DND-41 (cell line): ENCODE data around the gene SPSB4.

ENCODE experiments used
- ATAC-seq: fragments of 200-7000 bp; cut with Tn5 transposase; 3 replicates; pipeline ENCODE4 v1.9.1; 2021; ENCODE audit warnings: low read depth; ENCODE audit not compliant: insufficient read depth
- DNase-seq: peaks from one replicate; pipeline ENCODE4 v3.0.0-alpha.2; 2020
- H2AFZ ChIP-seq: 2 replicates; pipeline ENCODE4 v1.6.0; 2012; ENCODE audit warnings: low read depth, low read length
- H3K27ac ChIP-seq: 2 replicates; pipeline ENCODE4 v1.5.1; 2012; ENCODE audit warnings: low read length, inconsistent platforms
- H3K27me3 ChIP-seq: fragments of 200-600 bp; sonication (generic); 2 replicates; pipeline ENCODE4 v1.6.0; 2012; ENCODE audit warnings: low read length, mild to moderate bottlenecking, inconsistent platforms; ENCODE audit not compliant: insufficient read depth, poor library complexity
- H3K36me3 ChIP-seq: 2 replicates; pipeline ENCODE4 v1.5.1; 2012; ENCODE audit warnings: low read length, inconsistent platforms; ENCODE audit not compliant: insufficient read depth
- H3K4me1 ChIP-seq: 2 replicates; pipeline ENCODE4 v1.5.1; 2012; ENCODE audit warnings: mild to moderate bottlenecking, low read length; ENCODE audit not compliant: insufficient read depth
- H3K4me2 ChIP-seq: 2 replicates; pipeline ENCODE4 v1.6.0; 2012; ENCODE audit warnings: mild to moderate bottlenecking, moderate library complexity, low read length, inconsistent platforms; ENCODE audit not compliant: insufficient read depth
- H3K4me3 ChIP-seq, 2 experiments: fragments of 200-600 bp in 1 of 2; shearing (Covaris generic) in 1 of 2; 2 replicates each; pipeline ENCODE4 v1.5.1; 2012 to 2016; ENCODE audit warnings: inconsistent platforms in 2 of 2, low read length in 2 of 2, mild to moderate bottlenecking in 2 of 2, low read depth in 1 of 2, moderate library complexity in 1 of 2
- H3K79me2 ChIP-seq: 2 replicates; pipeline ENCODE4 v1.6.0; 2012; ENCODE audit warnings: low read length, inconsistent platforms; ENCODE audit not compliant: insufficient read depth
- H3K9ac ChIP-seq: 2 replicates; pipeline ENCODE4 v1.6.0; 2012; ENCODE audit warnings: low read depth, mild to moderate bottlenecking, inconsistent platforms, low read length, moderate library complexity
- H3K9me3 ChIP-seq: 2 replicates; pipeline ENCODE4 v1.5.1; 2012; ENCODE audit warnings: low read length, moderate library complexity, mild to moderate bottlenecking, inconsistent platforms; ENCODE audit not compliant: insufficient read depth, severe bottlenecking
- H4K20me1 ChIP-seq: 2 replicates; pipeline ENCODE4 v1.6.0; 2012; ENCODE audit warnings: low read length; ENCODE audit not compliant: insufficient read depth
- EZH2 ChIP-seq: IDR thresholded peaks from 3 replicates; pipeline ENCODE4 v1.6.1; 2012; ENCODE audit warnings: borderline replicate concordance, low read depth, mild to moderate bottlenecking, moderate library complexity, low read length, inconsistent platforms; ENCODE audit not compliant: severe bottlenecking
- TF ChIP-seq, protein P1 (sequence below): IDR thresholded peaks from 2 replicates; pipeline ENCODE4 v1.5.1; 2012; ENCODE audit warnings: borderline replicate concordance, low read length, moderate library complexity, mild to moderate bottlenecking; ENCODE audit not compliant: poor library complexity, severe bottlenecking; ENCODE audit errors: extremely low read depth

The SPSB4 gene

DNA sequence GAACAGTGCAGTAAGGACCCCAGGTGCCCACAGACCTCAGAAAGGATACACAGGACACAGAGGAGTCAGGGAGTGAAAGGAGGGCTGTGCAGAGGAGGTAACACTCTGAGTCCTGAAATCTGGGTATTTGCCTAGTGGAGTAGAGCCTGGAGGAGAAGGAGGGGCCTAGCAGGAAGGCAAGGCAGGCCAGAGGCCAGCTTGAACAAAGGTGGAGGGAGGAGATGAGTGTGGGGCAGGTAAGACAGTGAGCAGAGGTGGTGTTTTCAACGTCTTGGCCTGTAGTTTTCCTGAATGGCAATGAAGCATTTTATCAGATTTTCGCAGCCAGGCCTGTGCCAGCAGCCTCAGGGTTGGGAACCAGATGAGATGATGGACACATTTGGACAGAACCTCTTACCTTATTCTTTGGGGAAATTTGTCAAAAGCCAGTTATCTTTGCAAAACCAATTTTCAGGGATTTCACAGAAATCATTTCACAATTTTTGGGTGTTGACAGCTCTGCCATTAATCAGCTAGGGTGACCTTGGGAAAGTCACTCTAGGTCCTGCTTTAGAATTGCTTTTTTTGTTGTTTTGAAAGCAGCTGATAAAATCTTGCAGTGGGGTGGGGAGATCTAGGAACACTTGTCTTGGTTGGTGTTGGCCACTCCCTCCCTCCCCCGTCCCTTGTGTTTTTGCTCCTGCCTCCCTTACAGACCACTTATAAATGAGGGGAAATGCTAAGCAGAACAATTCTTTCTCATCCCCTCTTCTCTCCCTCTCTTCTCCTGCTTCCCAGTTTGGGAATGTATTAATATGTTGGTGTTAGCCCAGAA, 38.4 kb downstream of the SPSB4 start:
- DNase-seq (no peak), ATAC-seq (no peak)
- H3K27ac ChIP-seq, result no peak overlapping the region
- H3K4me2 ChIP-seq, result no peak overlapping the region
- no peak overlapping the region for H2AFZ ChIP-seq
- H3K27me3 ChIP-seq, result no peaks in the 10 kb centered on the region
- H3K36me3 ChIP-seq, result peaks cover 13% of the 10 kb centered on the region; the same call in 1 of the 2 replicates
- TF ChIP-seq, protein P1, sequence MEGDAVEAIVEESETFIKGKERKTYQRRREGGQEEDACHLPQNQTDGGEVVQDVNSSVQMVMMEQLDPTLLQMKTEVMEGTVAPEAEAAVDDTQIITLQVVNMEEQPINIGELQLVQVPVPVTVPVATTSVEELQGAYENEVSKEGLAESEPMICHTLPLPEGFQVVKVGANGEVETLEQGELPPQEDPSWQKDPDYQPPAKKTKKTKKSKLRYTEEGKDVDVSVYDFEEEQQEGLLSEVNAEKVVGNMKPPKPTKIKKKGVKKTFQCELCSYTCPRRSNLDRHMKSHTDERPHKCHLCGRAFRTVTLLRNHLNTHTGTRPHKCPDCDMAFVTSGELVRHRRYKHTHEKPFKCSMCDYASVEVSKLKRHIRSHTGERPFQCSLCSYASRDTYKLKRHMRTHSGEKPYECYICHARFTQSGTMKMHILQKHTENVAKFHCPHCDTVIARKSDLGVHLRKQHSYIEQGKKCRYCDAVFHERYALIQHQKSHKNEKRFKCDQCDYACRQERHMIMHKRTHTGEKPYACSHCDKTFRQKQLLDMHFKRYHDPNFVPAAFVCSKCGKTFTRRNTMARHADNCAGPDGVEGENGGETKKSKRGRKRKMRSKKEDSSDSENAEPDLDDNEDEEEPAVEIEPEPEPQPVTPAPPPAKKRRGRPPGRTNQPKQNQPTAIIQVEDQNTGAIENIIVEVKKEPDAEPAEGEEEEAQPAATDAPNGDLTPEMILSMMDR, result no peak
- no peak for TF ChIP-seq EZH2
- H3K4me3 ChIP-seq, result no peak overlapping the region
- H3K79me2 ChIP-seq, result no peaks in the 10 kb centered on the region; the same call in 1 of the 2 replicates
- H3K9me3 ChIP-seq, result no peaks in the 10 kb centered on the region
- no peak overlapping the region for H3K9ac ChIP-seq
- peaks cover 24% of the 10 kb centered on the region for H4K20me1 ChIP-seq
- no peaks in the 10 kb centered on the region for H3K4me1 ChIP-seq

DNA sequence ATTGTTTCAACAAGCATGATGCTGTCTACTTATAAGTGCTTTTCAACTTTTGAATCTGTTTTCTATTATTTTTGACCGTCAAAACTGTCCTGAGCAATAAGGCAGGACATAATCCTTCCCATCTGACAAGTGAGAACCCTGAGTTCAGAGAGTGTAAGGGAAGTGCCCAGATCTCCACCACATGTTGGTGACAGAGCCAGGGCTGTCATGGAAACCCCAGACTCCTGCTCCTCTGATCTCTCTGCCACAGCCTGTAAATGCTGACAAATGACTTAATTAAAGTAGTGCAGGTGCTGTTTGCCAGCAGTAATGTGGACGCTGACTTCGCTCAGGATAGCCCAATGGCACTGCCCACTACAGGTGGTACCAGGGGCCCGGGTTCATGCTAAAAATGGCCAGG, 40.3 kb downstream of the SPSB4 start:
- DNase-seq, result no peak
- no peak overlapping the region for H2AFZ ChIP-seq
- H3K9ac ChIP-seq, result no peak overlapping the region
- no peaks in the 10 kb centered on the region for H3K27me3 ChIP-seq
- peaks cover 12% of the 10 kb centered on the region for H3K36me3 ChIP-seq
- no peaks in the 10 kb centered on the region for H3K4me1 ChIP-seq
- H3K27ac ChIP-seq, result no peak overlapping the region
- TF ChIP-seq EZH2, result no peak
- TF ChIP-seq, protein P1, result no peak
- H4K20me1 ChIP-seq, result peaks cover 21% of the 10 kb centered on the region
- no peak for ATAC-seq
- no peaks in the 10 kb centered on the region for H3K9me3 ChIP-seq
- H3K4me2 ChIP-seq, result no peak overlapping the region
- H3K79me2 ChIP-seq, result no peaks in the 10 kb centered on the region; the same call in 1 of the 2 replicates
- no peak overlapping the region for H3K4me3 ChIP-seq

GRCh38 chr3:141092663-141093062, 41.5 kb downstream of the SPSB4 start:
- no peaks in the 10 kb centered on the region for H3K27me3 ChIP-seq
- H3K9ac ChIP-seq, result no peak overlapping the region
- H3K27ac ChIP-seq, result peak overlapping the region; percentile 30; the same call in 1 of the 2 replicates
- H3K36me3 ChIP-seq, result peaks cover 15% of the 10 kb centered on the region
- no peaks in the 10 kb centered on the region for H3K4me1 ChIP-seq
- TF ChIP-seq EZH2, result no peak
- TF ChIP-seq, protein P1, result no peak
- DNase-seq (no peak), ATAC-seq (no peak)
- H2AFZ ChIP-seq, result no peak overlapping the region
- peaks cover 21% of the 10 kb centered on the region for H4K20me1 ChIP-seq
- no peak overlapping the region for H3K4me2 ChIP-seq
- H3K9me3 ChIP-seq, result no peaks in the 10 kb centered on the region
- no peaks in the 10 kb centered on the region; the same call in none of the 2 replicates for H3K79me2 ChIP-seq
- H3K4me3 ChIP-seq, result no peak overlapping the region

DNA sequence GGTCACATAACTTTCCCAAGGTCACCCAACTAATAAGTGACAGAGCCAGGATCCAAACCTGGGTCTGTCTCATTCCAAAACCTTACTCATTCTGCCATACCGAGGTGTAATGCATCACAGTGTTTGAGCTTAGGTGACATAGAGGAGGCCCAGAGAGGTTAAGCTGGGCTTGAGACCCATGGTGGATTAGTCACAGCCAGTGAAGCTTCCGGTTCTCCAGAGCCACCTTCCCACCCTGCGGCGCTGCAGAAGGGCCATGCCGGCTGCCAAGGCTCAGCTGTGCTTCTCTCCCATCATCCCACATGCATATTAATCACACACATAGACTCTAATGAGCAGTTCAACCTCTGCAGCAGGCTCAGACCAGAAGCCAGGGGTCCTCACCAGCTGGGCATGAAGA, 42.2 kb downstream of the SPSB4 start:
- no peak for ATAC-seq
- no peak for DNase-seq

More for the DNA sequence above, 42.2 kb downstream of the SPSB4 start:
- no peaks in the 10 kb centered on the region for H3K27me3 ChIP-seq
- no peak overlapping the region for H3K4me2 ChIP-seq
- H3K27ac ChIP-seq, result no peak overlapping the region
- no peaks in the 10 kb centered on the region for H3K9me3 ChIP-seq
- TF ChIP-seq, protein P1, result no peak
- no peak for TF ChIP-seq EZH2
- H3K79me2 ChIP-seq, result no peaks in the 10 kb centered on the region; the same call in none of the 2 replicates
- H3K36me3 ChIP-seq, result peaks cover 18% of the 10 kb centered on the region
- no peaks in the 10 kb centered on the region for H3K4me1 ChIP-seq
- H3K9ac ChIP-seq, result no peak overlapping the region
- no peak overlapping the region for H2AFZ ChIP-seq
- no peak overlapping the region for H3K4me3 ChIP-seq
- peaks cover 21% of the 10 kb centered on the region for H4K20me1 ChIP-seq
